ENCODE results near the gene AK6.

DNA sequence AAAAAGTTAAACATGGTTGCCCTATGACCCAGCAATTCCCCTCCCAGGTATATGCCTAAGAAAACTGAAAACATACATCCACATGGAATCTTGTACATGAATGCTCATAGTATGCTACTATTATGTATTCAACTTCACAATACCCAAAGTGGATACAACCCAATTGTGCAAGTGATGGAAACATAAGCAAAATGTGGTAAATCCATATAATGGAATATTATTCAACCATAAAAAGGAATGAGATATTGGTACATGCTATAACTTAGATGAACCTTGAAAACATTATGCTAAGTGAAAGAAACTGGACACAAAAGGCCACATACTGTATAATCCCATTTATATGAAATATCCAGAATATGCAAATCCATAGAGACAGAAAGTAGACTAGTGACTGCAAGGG lies 18.7 kb downstream of the AK6 start:
- TF ChIP-seq POLR2AphosphoS5 (IDR thresholded peaks at IDR 0.05; ENCODE audit: low read depth, low read length) (no peak), TAF1 (IDR thresholded peaks at IDR 0.05; ENCODE audit: borderline replicate concordance, insufficient read depth, low read length) (no peak)

Data from PFSK-1 (cell line).